Left lung (tissue), 10 donors: ENCODE measurements around the gene CDH4. TPM values are rescaled to one million over a fixed set of nuclear protein-coding genes. Genes with fewer than 3 reads are reported as not detected.
A peak's percentile ranks its signal among the peaks of the same experiment; 100 is the strongest.

ENCODE experiments used
- ATAC-seq: fragments of 200-7000 bp; cut with Tn5 transposase; one replicate; pipeline ENCODE4 v1.9.1; 2020; ENCODE audit warnings: moderate library complexity
- DNase-seq, 4 donors: peaks; one replicate each; pipeline ENCODE4 v3.0.0-alpha.2; 2013 to 2020
- H3K27ac ChIP-seq, 2 donors: fragments of 200-600 bp; sonication (generic) in 1 of 2; one replicate each; pipeline versions ENCODE4 v1.5.0 to v1.8.0; 2020 to 2021
- H3K27me3 ChIP-seq, 2 donors: fragments of 200-600 bp; sonication (generic) in 1 of 2; one replicate each; pipeline versions ENCODE4 v1.5.0 to v1.8.0; 2020 to 2021
- H3K36me3 ChIP-seq, 2 donors: fragments of 200-600 bp; sonication (generic) in 1 of 2; one replicate each; pipeline versions ENCODE4 v1.5.0 to v1.8.0; 2020 to 2021
- H3K4me1 ChIP-seq, 2 donors: fragments of 200-600 bp; one replicate each; pipeline ENCODE4 v1.8.0; 2021
- H3K4me3 ChIP-seq, 2 donors: fragments of 200-600 bp; sonication (generic) in 1 of 2; one replicate each; pipeline versions ENCODE4 v1.5.0 to v1.8.0; 2020 to 2021; ENCODE audit warnings: mild to moderate bottlenecking in 1 of 2
- H3K9me3 ChIP-seq, 2 donors: fragments of 200-600 bp; sonication (generic) in 1 of 2; one replicate each; pipeline versions ENCODE4 v1.5.0 to v1.8.0; 2020 to 2021
- CTCF ChIP-seq, 2 donors: fragments of 200-600 bp; sonication (generic) in 1 of 2; IDR thresholded peaks; one replicate each; pipeline versions ENCODE4 v1.5.0 to v1.8.0; 2021; ENCODE audit warnings: antibody characterized with exemption in 2 of 2
- intact Hi-C, 2 donors: fragments of 100-400 bp; cut with DNase I; formaldehyde crosslinking; loops; one replicate each; pipeline versions ENCODE4 v1.11.2 to v1.14.2; 2022
- polyA plus RNA-seq, 6 donors: library from polyadenylated mRNA; unstranded; fragments of 120-200 nt; gene quantifications; one replicate each; pipeline ENCODE4 v1.2.1, GENCODE V29; 2013; ENCODE audit not compliant: insufficient read length in 6 of 6
- total RNA-seq, 2 donors: library from RNA; stranded (reverse); fragmentation: NEBNext Ultra II Directional; extraction: Animal tissue kit (Norgen Biotek cat#: 25700); gene quantifications; one replicate each; pipeline ENCODE4 v1.2.1, GENCODE V29; 2021
- donor health status: DM: no; HTN: yes; CAD: no.
- donor health status: DM: no; HTN: no; CAD: no.

CDH4 gene
- total and polyA plus RNA-seq, 8 donors: 0.24 to 10.8 (median 5.1) TPM

GRCh38 chr20:61800359-61801064, 548.5 kb downstream of the CDH4 start:
- intact Hi-C loops: no loop called here

GRCh38 chr20:61801065-61801360, 549.0 kb downstream of the CDH4 start:
- ATAC-seq (no peak), DNase-seq (no peak)
- intact Hi-C loops: no loop called here
- Histone ChIP-seq H3K9me3 (no peaks in the 10 kb centered on the region), H3K36me3 (no peaks in the 10 kb centered on the region), H3K27ac (no peak overlapping the region), H3K4me3 (no peak overlapping the region), H3K4me1 (no peaks in the 10 kb centered on the region), H3K27me3 (peaks cover 0 to 96% of the 10 kb centered on the region in 2 donors)
- no peak for TF ChIP-seq CTCF (IDR thresholded peaks at IDR 0.05)

More at GRCh38 chr20:61800359-61801064, 548.5 kb downstream of the CDH4 start:
- Histone ChIP-seq H3K27me3 (peaks cover 0 to 96% of the 10 kb centered on the region in 2 donors), H3K27ac (no peak overlapping the region), H3K36me3 (no peaks in the 10 kb centered on the region), H3K4me3 (no peak overlapping the region), H3K4me1 (no peaks in the 10 kb centered on the region), H3K9me3 (no peaks in the 10 kb centered on the region)
- DNase-seq (peak in 1 of 4 donors; percentile 57), ATAC-seq (no peak)
- no peak for TF ChIP-seq CTCF (IDR thresholded peaks at IDR 0.05)

GRCh38 chr20:61801428-61801827, 549.4 kb downstream of the CDH4 start:
- Histone ChIP-seq H3K36me3 (no peaks in the 10 kb centered on the region), H3K9me3 (no peaks in the 10 kb centered on the region), H3K4me1 (no peaks in the 10 kb centered on the region), H3K27ac (no peak overlapping the region), H3K27me3 (peaks cover 0 to 96% of the 10 kb centered on the region in 2 donors), H3K4me3 (no peak overlapping the region)
- ATAC-seq: no peak
- intact Hi-C loops: no loop called here
- no peak for TF ChIP-seq CTCF (IDR thresholded peaks at IDR 0.05)
- no peak for DNase-seq

GRCh38 chr20:61801857-61802442, 549.9 kb downstream of the CDH4 start:
- Histone ChIP-seq H3K36me3 (no peaks in the 10 kb centered on the region), H3K4me3 (no peak overlapping the region), H3K27me3 (peaks cover 0 to 96% of the 10 kb centered on the region in 2 donors), H3K9me3 (no peaks in the 10 kb centered on the region), H3K27ac (no peak overlapping the region), H3K4me1 (no peaks in the 10 kb centered on the region)
- ATAC-seq: no peak
- no peak for TF ChIP-seq CTCF (IDR thresholded peaks at IDR 0.05)
- intact Hi-C loops: no loop called here
- no peak for DNase-seq

- Histone ChIP-seq H3K9me3 (no peaks in the 10 kb centered on the region), H3K36me3 (no peaks in the 10 kb centered on the region), H3K27ac (no peak overlapping the region), H3K4me1 (no peaks in the 10 kb centered on the region), H3K27me3 (peaks cover 0 to 98% of the 10 kb centered on the region in 2 donors), H3K4me3 (no peak overlapping the region)
- no peak for TF ChIP-seq CTCF (IDR thresholded peaks at IDR 0.05)
- DNase-seq (peak in 1 of 4 donors; percentile 68), ATAC-seq (no peak)
- intact Hi-C loops: no loop called here
These were observed 550.8 kb downstream of the CDH4 start for GRCh38 chr20:61802721-61803311.
